ENCODE measurements around the gene AXIN1. TPM values are rescaled to one million over a fixed set of nuclear protein-coding genes. Genes with fewer than 3 reads are reported as not detected.

Gene AXIN1
- total RNA-seq, 1 donor from 2014 or later = 49.0 TPM

GRCh38 chr16:381789-382717 lies 29.5 kb upstream of the AXIN1 start, which contains the start of gene PGAP6:
PGAP6 (minus strand) TSS chr16:381978; CDS start chr16:381821, 157 bp downstream.
- H3K4me3 ChIP-seq (ENCODE audit: low read depth, low read length) = peak within 1 kb of the TSS; percentile 74
- TF ChIP-seq, protein P1, sequence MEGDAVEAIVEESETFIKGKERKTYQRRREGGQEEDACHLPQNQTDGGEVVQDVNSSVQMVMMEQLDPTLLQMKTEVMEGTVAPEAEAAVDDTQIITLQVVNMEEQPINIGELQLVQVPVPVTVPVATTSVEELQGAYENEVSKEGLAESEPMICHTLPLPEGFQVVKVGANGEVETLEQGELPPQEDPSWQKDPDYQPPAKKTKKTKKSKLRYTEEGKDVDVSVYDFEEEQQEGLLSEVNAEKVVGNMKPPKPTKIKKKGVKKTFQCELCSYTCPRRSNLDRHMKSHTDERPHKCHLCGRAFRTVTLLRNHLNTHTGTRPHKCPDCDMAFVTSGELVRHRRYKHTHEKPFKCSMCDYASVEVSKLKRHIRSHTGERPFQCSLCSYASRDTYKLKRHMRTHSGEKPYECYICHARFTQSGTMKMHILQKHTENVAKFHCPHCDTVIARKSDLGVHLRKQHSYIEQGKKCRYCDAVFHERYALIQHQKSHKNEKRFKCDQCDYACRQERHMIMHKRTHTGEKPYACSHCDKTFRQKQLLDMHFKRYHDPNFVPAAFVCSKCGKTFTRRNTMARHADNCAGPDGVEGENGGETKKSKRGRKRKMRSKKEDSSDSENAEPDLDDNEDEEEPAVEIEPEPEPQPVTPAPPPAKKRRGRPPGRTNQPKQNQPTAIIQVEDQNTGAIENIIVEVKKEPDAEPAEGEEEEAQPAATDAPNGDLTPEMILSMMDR (IDR thresholded peaks at IDR 0.05; ENCODE audit: insufficient read depth, low read length, severe bottlenecking) = no peak
- no peak for FAIRE-seq
- H3K36me3 ChIP-seq (ENCODE audit: control insufficient read depth, insufficient read depth, low read length) = peaks cover 1% of the 10 kb centered on the region
- no peaks in the 10 kb centered on the region for H3K27me3 ChIP-seq (ENCODE audit: control insufficient read depth, insufficient read depth, low read length)
- DNase-seq (ENCODE audit: low read depth) = no peak

GRCh38 chr16:381012-381788 lies 28.7 kb upstream of the AXIN1 start:
- no peak for FAIRE-seq
- TF ChIP-seq, protein P1 (IDR thresholded peaks at IDR 0.05; ENCODE audit: insufficient read depth, low read length, severe bottlenecking) = no peak
- Histone ChIP-seq H3K36me3 (ENCODE audit: control insufficient read depth, insufficient read depth, low read length) (peaks cover 3% of the 10 kb centered on the region), H3K4me3 (ENCODE audit: low read depth, low read length) (peak overlapping the region; percentile 74), H3K27me3 (ENCODE audit: control insufficient read depth, insufficient read depth, low read length) (no peaks in the 10 kb centered on the region)
- no peak for DNase-seq (ENCODE audit: low read depth)

DNA sequence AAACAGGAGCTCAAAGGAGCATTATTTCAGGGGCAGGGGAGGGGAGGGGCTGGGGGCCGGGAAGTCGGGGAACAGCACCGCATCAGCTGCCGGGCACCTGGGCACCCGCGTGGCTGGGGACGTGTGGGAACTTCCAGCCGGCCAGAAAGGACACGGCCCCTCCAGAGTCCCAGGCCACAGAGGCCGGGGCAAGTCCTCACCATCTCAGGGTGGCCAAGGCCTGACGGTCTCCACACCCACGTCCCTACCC lies 28.2 kb upstream of the AXIN1 start:
- TF ChIP-seq, protein P1 (IDR thresholded peaks at IDR 0.05; ENCODE audit: insufficient read depth, low read length, severe bottlenecking) = no peak
- DNase-seq (ENCODE audit: low read depth) (no peak), FAIRE-seq (no peak)
- H3K4me3 ChIP-seq (ENCODE audit: low read depth, low read length) = peak overlapping the region; percentile 74
- H3K27me3 ChIP-seq (ENCODE audit: control insufficient read depth, insufficient read depth, low read length) = no peaks in the 10 kb centered on the region
- H3K36me3 ChIP-seq (ENCODE audit: control insufficient read depth, insufficient read depth, low read length) = peaks cover 3% of the 10 kb centered on the region

DNA sequence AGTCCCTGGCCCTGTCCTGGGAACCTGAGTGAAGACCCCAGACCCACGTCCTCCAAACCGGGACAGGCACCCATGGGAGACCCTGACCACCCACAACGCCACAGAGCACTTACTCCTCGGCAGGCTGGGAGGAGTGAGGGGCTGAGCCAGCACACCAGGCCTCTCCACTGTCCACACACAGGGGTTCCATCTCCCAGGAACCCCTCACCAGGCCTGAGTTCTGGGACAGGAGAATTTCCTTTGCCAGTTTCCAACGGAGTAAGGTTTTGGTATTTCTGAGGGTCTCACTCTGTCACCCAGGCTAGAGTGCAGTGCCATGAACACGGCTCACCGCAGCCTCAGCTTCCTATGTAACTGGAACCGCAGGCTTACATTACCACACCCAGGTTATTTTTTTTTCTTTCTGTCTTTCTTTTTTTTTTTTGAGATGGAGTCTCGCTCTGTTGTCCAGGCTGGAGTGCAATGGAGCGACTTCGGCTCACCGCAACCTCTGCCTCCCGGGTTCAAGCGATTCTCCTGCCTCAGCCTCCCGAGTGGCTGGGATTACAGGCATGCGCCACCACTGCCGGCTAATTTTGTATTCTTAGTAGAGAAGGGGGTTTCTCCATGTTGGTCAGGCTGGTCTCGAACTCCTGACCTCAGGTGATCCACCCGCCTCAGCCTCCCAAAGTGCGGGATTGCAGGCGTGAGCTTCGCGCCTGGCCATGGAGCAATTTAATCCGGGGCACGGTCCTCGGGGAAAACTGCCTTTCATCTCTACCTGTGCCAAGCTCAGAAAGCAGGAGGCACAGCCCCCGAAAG lies 27.6 kb upstream of the AXIN1 start:
- FAIRE-seq (no peak), DNase-seq (ENCODE audit: low read depth) (no peak)
- H3K27me3 ChIP-seq (ENCODE audit: control insufficient read depth, insufficient read depth, low read length) = no peaks in the 10 kb centered on the region
- H3K36me3 ChIP-seq (ENCODE audit: control insufficient read depth, insufficient read depth, low read length) = peaks cover 3% of the 10 kb centered on the region
- peak overlapping the region; percentile 74 for H3K4me3 ChIP-seq (ENCODE audit: low read depth, low read length)
- TF ChIP-seq, protein P1 (IDR thresholded peaks at IDR 0.05; ENCODE audit: insufficient read depth, low read length, severe bottlenecking) = no peak

GRCh38 chr16:379183-379960 lies 26.8 kb upstream of the AXIN1 start:
- TF ChIP-seq, protein P1 (IDR thresholded peaks at IDR 0.05; ENCODE audit: insufficient read depth, low read length, severe bottlenecking) = no peak
- H3K36me3 ChIP-seq (ENCODE audit: control insufficient read depth, insufficient read depth, low read length) = peaks cover 6% of the 10 kb centered on the region
- H3K27me3 ChIP-seq (ENCODE audit: control insufficient read depth, insufficient read depth, low read length) = no peaks in the 10 kb centered on the region
- FAIRE-seq (no peak), DNase-seq (ENCODE audit: low read depth) (no peak)
- H3K4me3 ChIP-seq (ENCODE audit: low read depth, low read length) = no peak overlapping the region
